Thyroid gland (tissue), 4 donors: ENCODE data around the gene ANKRD17. TPM values are rescaled to one million over a fixed set of nuclear protein-coding genes. Genes with fewer than 3 reads are reported as not detected.

Experiments
- DNase-seq, 2 donors: peaks; one replicate each; pipeline ENCODE4 v3.0.0-alpha.2; 2019
- H3K27ac ChIP-seq, 3 donors: fragments of 200-600 bp; sonication (generic); 1 replicate in 2 of 3; 2 replicates in 1 of 3; pipeline ENCODE4 v1.5.1; 2016 to 2019; ENCODE audit warnings: mild to moderate bottlenecking in 1 of 3, moderate library complexity in 1 of 3
- H3K27me3 ChIP-seq: fragments of 200-600 bp; sonication (generic); one replicate; pipeline ENCODE4 v1.5.1; 2019
- H3K36me3 ChIP-seq, 2 donors: fragments of 200-600 bp; sonication (generic); one replicate each; pipeline ENCODE4 v1.5.1; 2016 to 2019
- H3K4me1 ChIP-seq, 2 donors: fragments of 200-600 bp; sonication (generic); one replicate each; pipeline ENCODE4 v1.5.1; 2017 to 2019
- H3K4me3 ChIP-seq, 3 donors: fragments of 200-600 bp; sonication (generic); replicated peaks in 1 of 3; 1 replicate in 2 of 3; 2 replicates in 1 of 3; pipeline ENCODE4 v1.5.1; 2016; ENCODE audit warnings: mild to moderate bottlenecking in 1 of 3
- H3K9me3 ChIP-seq: fragments of 200-600 bp; sonication (generic); one replicate; pipeline ENCODE4 v1.5.1; 2017
- CTCF ChIP-seq, 6 experiments: fragments of 200-600 bp in 3 of 6; fragments of 450-650 bp in 3 of 6; sonication (generic) in 3 of 6; IDR thresholded peaks; one replicate each; pipeline ENCODE4 v1.5.1; 2016 to 2019; ENCODE audit warnings: antibody characterized with exemption in 6 of 6, mild to moderate bottlenecking in 2 of 6, inconsistent platforms in 1 of 6, moderate library complexity in 1 of 6
- POLR2A ChIP-seq, 2 donors: fragments of 450-650 bp; IDR thresholded peaks; one replicate each; pipeline ENCODE4 v1.6.1; 2017; ENCODE audit warnings: antibody characterized with exemption in 2 of 2, mild to moderate bottlenecking in 2 of 2, moderate library complexity in 1 of 2
- WGBS, 2 donors: methylation state at CpG; one replicate each; pipeline ENCODE4 v1.1.5; 2017; 5-methylcytosine and 5-hydroxymethylcytosine counted together
- intact Hi-C: fragments of 100-400 bp; cut with DNase I; formaldehyde crosslinking; loops from one replicate; pipeline ENCODE4 v1.15.1; 2023
- total RNA-seq, 4 donors: library from RNA; depleted of rRNA; stranded (reverse); fragments of >200 nt; gene quantifications; one replicate each; pipeline ENCODE4 v1.2.3, GENCODE V29; 2016

ANKRD17 gene
- total RNA-seq, 4 donors from 2014 or later = 46.8 to 74.6 (median 64.2) TPM

DNA sequence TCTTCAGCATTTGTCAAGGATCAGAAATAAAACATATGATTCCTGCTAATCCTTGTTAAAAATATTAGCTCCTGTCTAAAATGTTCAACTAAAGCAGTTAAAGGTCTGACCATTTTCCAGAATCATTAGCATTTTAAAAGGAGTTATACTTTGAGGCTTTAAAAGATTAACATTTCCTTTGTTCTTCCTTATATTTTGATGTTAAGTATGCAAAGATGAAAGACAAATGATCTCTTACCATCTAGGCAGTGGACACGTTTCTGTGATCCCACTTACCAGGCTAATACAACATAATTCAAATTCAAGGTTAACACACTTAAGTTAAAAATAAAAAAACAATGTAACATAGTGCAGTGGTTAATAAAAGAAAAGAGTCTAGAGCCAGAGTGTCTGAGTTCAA, 127.3 kb downstream of the ANKRD17 start:
- Histone ChIP-seq H3K9me3 (no peaks in the 10 kb centered on the region), H3K4me1 (no peaks in the 10 kb centered on the region), H3K4me3 (no peak overlapping the region), H3K36me3 (peaks cover 4 to 10% of the 10 kb centered on the region in 2 donors), H3K27ac (no peak overlapping the region), H3K27me3 (no peaks in the 10 kb centered on the region)
- 68 to 72% methylated on average over 1 of the region's 1 CpG for WGBS, 2 donors
- intact Hi-C loops = no loop called here
- DNase-seq = no peak
- TF ChIP-seq CTCF (IDR thresholded peaks at IDR 0.05) = no peak

DNA sequence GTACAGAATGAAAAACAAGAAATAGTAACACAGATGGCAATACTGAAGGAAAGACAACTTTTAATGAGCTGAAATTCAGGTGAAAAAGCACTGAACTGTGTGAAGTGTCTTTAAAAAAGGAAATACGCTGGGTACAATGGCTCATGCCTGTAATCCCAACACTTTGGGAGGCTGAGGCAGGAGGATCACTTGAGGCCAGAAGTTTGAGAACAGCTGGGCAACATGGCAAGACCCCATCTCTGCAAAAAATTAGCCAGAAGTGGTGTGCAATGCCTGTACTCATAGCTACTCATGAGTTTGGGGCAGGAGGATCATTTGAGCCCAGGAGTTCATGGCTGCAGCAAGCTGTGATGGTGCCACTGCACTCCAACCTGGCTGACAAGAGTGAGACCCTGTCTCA, 129.3 kb downstream of the ANKRD17 start:
- 94% methylated on average over 1 of the region's 1 CpG for WGBS, 2 donors
- Histone ChIP-seq H3K9me3 (no peaks in the 10 kb centered on the region), H3K36me3 (peaks cover 11 to 13% of the 10 kb centered on the region in 2 donors), H3K4me3 (no peak overlapping the region), H3K27ac (no peak overlapping the region), H3K4me1 (no peaks in the 10 kb centered on the region), H3K27me3 (no peaks in the 10 kb centered on the region)
- DNase-seq = no peak
- intact Hi-C loops = no loop called here
- TF ChIP-seq POLR2A (IDR thresholded peaks at IDR 0.05) = no peak
- no peak for TF ChIP-seq CTCF (IDR thresholded peaks at IDR 0.05)

DNA sequence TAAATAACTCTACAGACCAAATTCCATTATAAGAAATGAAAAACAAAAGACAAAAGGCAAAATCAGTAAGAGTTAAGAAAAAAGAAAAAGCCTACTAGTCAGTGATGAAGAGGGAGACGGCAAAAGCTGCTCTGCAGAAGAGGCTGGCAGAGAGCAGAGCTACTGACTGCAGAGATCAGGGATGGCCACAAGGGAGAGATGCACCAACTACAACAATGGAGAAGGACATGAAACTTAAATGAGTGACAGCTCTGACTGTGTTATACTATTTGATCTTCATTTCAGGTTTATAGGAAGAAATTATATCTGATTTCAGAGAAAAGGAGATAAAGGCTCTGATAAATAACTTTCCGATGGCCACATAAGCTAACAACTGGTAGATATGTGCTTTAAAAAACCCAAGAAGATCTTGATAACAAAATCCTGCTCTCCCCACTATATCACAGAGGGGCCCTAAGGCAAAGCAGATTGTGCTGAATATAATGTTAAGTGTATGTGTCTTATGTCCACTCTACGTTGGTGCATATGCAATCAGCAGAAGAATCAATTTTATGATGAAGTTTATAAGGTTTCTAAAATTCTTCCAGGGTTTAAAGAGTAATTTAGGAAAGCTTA, 130.7 kb downstream of the ANKRD17 start:
- Histone ChIP-seq H3K9me3 (no peaks in the 10 kb centered on the region), H3K4me1 (no peaks in the 10 kb centered on the region), H3K4me3 (no peak overlapping the region), H3K27me3 (no peaks in the 10 kb centered on the region), H3K27ac (no peak overlapping the region), H3K36me3 (peaks cover 6 to 12% of the 10 kb centered on the region in 2 donors)
- no peak for DNase-seq
- WGBS, 2 donors = 87 to 90% methylated on average over 3 of the region's 3 CpGs
- TF ChIP-seq CTCF (IDR thresholded peaks at IDR 0.05) = peak in 1 of 6 experiments; percentile 26
- no peak for TF ChIP-seq POLR2A (IDR thresholded peaks at IDR 0.05)
- intact Hi-C loops = no loop called here

GRCh38 chr4:73109493-73109892, 149.1 kb downstream of the ANKRD17 start:
- DNase-seq = no peak
- TF ChIP-seq POLR2A (IDR thresholded peaks at IDR 0.05) = no peak
- TF ChIP-seq CTCF (IDR thresholded peaks at IDR 0.05) = no peak
- H3K4me1 ChIP-seq = no peaks in the 10 kb centered on the region
- peaks cover 11 to 13% of the 10 kb centered on the region in 2 donors for H3K36me3 ChIP-seq
- WGBS, 2 donors = 96 to 97% methylated on average over 4 of the region's 4 CpGs
- no peak overlapping the region for H3K4me3 ChIP-seq
- H3K27ac ChIP-seq = no peak overlapping the region
- intact Hi-C loops = no loop called here
- no peaks in the 10 kb centered on the region for H3K27me3 ChIP-seq
- H3K9me3 ChIP-seq = no peaks in the 10 kb centered on the region

GRCh38 chr4:73104695-73105094, 153.9 kb downstream of the ANKRD17 start:
- intact Hi-C loops = no loop called here

More at GRCh38 chr4:73104695-73105094, 153.9 kb downstream of the ANKRD17 start:
- no peak for DNase-seq
- H3K4me3 ChIP-seq = no peak overlapping the region
- WGBS, 2 donors = 83 to 95% methylated on average over 5 of the region's 5 CpGs
- H3K9me3 ChIP-seq = no peaks in the 10 kb centered on the region
- TF ChIP-seq CTCF (IDR thresholded peaks at IDR 0.05) = no peak
- TF ChIP-seq POLR2A (IDR thresholded peaks at IDR 0.05) = no peak
- no peak overlapping the region for H3K27ac ChIP-seq
- peaks cover 12 to 14% of the 10 kb centered on the region in 2 donors for H3K36me3 ChIP-seq
- H3K27me3 ChIP-seq = no peaks in the 10 kb centered on the region
- H3K4me1 ChIP-seq = no peaks in the 10 kb centered on the region
